Measurements from ENCODE around the gene TNP2.
A peak's percentile ranks its signal among the peaks of the same experiment; 100 is the strongest.

TNP2 gene

DNA sequence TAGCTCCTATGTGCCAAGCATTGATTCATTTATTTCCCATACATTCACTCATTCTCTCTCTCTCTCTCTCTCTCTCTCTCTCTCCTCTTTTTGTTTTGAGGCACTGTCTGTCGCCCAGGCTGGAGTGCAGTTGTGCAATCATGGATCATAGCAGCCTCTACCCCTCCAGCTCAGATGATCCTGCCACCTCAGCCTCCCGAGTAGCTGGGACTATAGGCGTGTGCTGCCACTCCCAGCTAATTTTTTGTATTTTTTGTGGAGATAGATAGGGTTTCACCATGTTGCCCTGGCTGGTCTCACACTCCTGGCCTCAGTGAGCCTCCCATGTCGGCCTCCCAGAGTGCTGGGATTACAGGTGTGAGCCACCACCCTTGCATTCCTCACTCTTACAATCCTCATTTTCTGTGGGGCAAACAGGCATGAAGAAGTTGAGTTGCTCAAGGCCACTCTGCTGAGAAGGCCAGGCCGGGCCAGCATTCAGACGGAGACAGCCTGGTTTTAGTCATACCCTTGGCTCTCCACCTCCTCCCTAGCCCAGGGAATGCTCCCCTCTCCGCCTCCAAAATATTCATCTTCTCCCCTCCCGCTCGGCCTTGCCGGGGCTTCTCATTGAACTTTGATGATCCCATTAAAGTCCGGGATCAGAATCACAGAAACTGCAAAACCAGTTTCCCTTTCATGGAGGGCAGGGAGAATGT lies 7.9 kb upstream of the TNP2 start:
- no peak for DNase-seq

DNA sequence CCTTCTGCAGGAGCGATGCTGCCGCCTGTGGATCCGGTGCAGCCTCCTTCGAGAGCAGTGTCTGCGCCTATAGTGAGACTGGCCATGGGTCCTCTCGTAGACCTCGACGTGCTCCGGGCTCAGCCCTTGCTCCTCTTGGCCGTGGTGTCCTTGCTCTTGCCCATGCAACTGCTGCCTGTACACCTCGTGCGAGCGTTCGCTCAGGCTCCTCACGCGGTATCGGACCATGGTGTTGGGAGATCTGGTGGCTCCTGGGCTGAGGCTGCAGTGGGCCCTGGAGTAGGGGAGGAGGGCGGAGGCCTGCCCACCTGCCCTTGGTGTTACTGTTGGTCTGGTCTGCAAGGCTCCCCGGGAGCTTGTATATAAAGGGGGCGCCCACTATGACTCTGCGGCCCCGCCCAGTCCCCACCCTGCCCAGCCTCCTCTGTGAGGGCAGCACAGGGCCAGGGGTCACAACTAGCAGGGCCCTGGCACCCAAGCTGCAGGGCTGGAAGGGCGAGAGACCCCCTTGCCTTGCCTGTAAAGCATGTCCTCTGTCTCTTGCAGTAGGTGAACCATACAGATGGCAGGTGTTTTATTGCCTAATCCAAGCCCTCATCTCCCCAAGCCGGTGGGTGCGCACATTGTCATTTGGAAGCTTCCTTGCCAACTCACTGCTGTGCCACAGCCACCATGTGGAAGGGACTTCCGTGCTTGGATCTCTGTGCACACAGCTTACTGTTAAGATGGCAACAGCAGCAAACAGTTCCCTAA lies 7.2 kb upstream of the TNP2 start, which contains the start of gene PRM2:
Gene PRM2, minus strand, starts transcription at position 338 of the 753 bp plus-strand sequence. Its CDS starts 110 bp downstream, at position 228.
- peak in 1 of 2 experiments; percentile 47 for DNase-seq

DNA sequence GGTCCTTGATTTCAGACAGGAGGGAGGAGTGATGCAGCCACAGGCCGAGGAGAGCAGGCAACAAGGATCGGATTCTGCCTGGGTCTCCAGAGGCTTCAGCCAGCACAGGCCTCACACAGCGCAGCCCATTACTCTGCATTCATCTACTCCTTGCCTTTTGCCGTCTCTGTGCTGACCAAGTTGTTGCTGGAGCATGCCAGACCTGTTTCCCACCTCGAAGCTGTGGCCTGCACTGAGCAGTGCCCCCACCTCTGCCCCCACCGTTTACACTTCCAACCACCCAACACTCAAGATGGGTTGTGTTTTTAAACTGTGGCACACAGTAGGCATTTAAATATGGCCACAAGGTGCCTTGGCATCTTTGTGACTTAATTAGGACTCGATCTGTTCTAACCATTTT lies 5.8 kb upstream of the TNP2 start:
- no peak for DNase-seq

DNA sequence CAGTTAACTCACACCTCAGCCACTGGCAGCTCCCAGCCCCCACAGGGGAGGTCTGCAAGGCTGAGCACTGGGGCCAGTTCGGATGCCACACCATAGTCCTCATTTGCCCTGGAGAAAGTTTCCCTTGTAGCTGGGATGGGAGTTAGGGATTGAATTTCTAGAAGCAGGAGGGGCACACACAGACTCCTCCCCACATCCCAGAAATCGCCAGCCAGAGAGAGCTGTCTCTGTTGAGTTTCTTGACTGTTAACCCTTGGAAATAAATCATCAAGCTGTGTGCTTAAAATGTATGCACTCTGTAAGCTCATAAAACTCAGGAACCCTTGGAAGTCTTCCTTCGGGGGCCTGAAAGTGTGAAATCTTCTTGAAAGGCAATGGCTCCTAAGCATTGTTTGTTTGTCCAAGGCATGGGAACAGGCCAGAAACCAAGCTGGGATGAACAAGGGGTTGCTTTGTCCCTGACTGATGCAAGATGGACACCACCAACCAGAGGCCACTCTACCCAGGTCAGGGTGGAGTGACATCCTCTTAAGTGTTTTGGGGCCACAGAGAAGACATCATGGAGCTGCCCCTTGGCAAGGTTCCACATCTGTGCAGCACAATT lies 4.7 kb upstream of the TNP2 start:
- no peak for DNase-seq

DNA sequence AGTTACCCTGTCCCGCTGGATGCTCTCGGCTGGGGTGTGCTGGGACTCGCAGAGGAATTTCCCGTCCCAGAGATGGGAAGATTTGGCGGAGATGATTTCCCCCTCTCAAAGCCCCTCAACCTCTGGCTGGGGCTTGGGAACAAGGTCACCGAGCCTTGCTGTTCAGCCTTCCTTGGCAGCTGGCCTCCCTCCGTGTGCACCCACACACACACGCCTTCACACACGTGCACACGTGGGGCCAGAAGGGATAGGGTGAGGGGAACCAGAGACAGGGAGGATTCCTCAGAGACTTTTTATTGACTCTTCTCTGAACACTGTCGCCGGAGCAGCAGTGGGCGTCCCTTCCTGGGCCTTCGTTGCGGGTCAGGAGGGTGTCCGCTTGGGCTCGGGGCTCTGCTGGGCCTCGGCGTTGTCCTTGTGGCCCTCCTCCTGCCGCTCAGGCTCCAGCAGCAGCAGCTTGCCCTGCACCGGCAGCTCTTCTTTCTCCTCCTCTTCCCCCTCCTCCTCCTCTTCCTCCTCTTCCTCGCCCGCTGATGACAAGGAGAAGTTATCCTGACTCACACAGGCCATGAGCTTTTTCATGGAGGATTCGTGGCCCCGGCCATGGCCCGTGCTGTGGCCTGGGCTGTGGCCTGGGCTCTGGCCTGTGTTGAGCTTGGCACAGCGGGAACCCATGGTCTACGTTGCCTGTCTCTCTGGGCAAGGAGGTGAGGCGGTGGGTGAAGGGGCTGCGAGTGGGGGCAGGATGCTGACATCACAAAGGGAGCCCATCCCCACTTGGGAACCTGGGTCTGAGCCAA lies 4.0 kb upstream of the TNP2 start, which contains the start of gene PRM3:
Gene PRM3, minus strand, starts transcription at position 709 of the 800 bp plus-strand sequence. Its CDS starts 34 bp downstream, at position 675.
- no peak for DNase-seq

DNA sequence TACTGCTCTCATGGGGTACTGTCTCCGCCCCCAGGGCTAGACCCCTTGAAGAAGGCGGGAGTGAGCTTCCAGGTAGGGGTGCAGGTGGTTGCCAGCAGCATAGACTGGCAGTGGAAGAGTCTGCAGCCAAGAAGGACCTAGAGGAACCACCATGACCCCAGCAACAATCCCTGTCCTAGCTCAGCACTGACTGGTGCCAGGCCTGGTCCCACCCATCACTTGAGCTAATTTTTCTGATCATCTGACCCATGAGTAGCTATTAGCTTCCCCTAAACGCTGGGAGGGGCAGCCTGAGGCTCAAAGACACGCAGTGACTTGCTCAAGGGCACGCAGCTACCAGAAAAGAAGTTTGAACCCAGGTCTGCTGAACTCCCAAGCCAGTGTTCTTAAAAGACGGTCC lies 3.4 kb upstream of the TNP2 start:
- no peak for DNase-seq

DNA sequence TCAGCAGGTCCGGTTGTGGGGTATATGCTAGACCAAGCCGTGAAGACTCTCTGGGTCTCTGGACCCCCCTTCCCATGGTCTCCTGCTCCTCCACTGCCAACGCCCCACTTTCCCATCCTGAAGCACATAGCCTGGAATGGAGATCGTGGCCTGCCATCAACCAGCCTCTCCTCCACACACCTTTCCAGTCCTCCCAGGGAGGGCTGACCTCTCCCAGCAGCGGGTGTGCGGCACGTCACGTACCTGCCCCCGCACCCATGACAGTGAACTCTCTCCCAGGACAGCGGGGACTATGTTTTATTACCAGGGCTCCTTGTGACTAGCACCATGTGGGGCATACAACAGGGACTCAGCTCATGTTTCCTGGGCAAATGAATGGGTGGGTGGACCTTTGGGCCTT lies 2.5 kb upstream of the TNP2 start:
- no peak for DNase-seq

DNA sequence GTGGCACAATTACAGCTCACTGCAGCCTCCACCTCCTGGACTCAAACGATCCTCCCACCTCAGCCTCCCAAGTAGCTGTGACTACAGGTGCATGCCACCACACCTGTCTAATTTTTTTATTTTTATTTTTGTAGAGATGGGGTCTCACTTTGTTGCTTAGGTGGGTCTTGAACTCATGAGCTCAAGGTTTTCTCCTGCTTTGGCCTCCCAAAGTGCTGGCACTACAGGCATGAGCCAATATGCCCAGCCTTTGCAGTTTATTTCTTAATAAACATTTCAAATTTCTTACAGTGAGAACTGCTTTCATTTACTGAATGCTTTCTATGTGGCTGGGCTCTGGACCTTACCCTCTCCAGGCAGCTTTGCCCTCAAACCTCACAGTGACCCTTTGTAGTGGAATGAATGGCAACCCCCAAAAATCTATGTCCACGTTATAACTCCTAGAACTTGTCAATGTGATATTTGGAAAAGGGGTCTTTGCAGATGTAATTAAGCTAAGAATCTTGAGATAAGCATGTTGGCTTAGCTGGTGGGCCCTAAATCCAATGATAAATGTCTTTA lies 1.6 kb upstream of the TNP2 start:
- DNase-seq = no peak

DNA sequence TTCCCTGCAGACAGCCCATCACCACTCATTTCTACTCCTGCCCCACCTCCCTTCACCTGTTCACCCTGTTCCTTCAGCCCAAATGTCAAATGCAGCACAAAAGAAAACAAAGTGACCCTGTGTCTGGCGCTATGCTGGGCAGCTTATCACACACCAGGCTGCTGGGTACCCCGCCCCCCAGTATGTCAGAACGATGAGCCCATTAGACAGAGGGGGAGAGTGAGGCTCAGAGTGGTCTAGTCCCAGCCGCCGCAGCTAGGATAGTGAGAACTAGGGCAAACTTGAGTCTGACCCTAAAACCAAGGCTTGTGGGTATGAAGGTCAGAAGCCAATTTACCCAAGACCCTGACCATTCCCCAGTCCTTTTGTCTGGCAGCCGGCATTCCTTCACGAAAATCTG lies 4.0 kb downstream of the TNP2 start:
- no peak for DNase-seq

DNA sequence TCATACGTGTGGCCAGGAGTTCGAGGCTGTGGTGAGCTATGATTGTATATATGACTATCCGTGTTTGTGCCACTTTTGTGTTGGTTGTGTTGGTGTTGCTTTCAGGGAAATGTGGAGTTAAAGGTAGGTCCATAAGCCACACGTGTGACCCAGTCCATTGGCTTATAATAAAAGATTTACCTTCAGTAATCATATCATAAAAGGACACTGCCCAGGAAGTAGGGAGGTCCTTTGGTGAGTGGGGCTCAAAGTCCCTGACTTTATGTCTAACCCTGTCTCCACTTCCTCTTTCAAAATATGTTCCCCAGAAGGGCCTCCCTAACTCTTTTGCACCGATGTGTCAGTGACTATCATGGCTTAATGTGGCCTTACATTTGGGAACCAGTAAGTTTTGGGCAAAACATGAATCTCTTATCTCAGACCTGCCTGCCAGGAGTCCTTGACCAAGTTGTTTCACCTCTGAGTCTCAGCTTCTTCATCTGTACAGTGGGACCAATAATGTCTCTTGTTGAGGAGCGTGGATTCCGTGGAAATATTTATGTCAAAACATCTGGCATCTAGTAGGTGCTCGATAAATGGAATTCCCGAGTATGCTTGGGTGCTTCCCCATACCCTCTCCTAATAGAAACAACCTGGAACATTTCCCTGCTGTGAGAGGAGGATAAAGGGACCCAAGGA lies 4.8 kb downstream of the TNP2 start:
- DNase-seq = no peak

DNA sequence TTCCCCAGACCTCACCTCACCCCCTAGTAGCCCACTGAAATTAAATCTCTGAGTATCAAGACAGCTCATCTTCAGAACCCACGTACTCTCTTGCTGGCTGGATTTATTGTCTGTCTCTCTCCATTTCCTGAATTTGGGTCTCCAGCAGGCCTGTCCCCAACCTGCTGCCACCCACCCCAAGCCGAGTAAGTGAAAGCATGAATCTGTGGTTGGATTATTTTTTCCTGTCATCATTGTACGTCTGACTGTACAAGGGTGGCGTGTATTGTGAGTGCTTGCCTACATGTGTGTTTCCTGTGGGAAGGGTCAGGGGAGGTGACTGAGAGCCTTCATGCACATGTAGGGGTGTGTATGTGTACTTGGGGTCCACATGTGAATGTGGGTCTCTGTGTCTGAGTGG lies 5.4 kb downstream of the TNP2 start:
- no peak for DNase-seq

DNA sequence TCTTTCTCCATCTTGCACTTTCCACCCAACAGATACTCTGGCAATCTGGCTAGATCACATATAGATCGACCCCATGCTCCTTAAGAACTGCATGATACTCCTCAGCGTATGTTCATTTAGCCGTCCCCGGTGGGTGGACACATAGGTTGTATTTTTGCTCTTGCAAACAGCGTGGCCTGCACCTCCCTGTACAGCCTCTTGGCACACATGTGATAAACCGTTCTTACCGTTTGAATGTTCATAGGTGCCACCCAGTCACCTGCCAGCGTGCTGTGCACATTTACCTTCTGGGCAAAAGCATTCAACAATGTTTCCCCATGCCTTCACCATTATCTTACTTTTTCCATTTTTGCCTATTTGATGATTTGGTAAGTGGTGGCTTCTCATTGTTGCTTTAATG lies 6.2 kb downstream of the TNP2 start:
- no peak for DNase-seq

DNA sequence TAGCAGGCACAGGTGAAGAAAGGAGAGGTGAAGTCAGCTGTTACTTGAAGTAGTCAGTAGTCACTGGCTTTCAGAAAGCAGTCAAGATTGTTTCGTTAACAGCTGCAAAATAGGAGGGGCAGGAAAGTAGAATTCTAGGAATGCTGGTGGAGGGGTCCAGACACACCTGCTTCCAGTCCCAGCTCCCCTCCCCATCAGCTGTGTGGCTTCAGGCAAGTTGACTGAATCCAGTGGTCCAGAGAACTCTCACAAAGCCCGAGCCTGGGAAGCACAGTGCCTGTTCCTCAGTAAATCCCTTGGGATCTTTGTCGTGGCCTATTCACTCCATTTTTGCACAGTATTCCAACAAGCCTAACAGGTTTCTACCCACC lies 8.5 kb downstream of the TNP2 start:
- no peak for DNase-seq

DNA sequence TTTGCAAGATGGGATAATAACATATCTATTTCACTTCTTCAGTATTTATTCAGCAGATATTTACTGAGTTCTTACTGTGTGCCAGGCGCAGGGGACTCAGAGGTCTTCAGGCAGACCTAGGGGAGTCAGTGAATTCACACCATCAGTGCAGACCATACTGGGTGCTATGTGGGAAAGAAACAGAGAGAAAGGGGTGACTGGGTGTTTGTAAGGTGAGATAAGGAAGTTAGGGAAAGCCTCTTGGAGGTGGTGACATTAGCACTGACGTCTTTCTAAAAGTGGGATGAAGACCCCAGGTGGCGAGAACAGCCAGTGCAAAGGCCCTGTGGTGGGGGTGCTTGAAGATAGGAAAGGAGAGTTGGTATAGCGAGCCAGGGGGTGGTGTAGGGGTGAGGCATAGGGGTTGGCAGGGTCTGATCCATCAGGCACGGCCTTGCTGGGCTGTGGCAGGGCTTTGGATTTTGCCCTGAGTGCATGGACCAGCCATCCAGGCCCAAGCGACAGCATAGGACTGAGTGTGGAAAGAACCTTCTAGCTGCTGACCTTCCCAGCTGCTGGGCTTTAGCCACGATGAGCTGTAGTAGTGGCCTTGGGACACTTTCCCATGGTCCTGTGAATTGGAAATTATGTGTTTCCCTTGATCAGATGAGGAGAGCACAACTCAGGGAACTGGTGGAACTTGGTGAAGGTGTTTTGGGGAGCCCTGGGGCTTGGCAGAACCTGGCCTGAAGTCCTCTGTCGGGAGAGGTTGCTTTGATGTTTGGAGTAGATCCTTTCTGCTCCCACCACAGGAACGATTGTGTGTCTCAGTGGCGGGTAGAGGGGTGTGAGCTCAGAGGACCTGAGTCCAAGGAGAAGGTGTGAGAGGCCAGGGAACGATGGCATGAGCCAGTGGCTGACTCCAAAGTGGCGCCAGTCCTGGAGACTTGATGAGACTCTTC lies 9.2 kb downstream of the TNP2 start:
- no peak for DNase-seq

DNA sequence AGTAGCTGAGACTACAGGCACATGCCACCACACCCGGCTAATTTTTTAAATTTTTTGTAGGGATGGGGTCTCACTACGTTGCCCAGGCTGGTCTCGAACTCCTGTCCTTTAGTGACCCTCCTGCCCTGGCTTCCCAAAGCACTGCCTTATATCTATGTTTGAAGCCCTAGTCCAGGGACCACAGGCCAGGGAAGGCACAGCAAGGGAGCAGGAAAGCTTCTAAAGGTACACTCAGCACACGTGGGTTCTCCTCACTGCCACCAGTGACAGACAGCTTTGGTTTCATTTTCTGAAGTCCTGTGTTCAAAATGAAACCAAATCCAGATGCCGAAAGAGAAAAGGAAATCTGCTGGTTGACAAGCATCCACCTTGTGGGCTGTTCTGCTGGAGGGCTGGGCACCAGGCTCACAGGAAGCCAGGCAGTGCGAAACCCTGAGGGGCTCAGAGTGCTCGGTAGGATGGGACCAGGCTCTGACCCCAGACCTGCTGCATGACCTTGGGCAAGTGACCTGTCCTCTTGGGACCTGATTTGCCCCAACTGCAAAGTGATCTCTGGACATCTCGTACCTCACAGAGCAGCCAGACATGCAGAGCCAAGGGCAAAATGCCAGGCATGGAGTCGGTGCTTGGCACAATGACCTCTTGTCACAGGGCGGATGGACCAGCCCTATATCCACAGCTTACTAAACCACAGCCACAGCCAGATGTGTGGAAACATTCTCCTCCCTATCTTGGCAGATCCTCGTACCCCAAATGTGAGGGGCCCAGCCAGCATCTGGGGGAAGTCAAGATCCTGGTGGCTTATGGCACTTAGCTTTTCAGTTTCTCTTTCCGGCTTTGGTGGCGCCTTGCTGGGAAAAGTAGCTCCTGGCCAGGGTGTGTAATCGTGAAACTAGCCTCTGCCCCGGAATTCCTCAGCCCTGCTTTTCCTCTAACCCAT lies 10.3 kb downstream of the TNP2 start:
- no peak for DNase-seq

DNA sequence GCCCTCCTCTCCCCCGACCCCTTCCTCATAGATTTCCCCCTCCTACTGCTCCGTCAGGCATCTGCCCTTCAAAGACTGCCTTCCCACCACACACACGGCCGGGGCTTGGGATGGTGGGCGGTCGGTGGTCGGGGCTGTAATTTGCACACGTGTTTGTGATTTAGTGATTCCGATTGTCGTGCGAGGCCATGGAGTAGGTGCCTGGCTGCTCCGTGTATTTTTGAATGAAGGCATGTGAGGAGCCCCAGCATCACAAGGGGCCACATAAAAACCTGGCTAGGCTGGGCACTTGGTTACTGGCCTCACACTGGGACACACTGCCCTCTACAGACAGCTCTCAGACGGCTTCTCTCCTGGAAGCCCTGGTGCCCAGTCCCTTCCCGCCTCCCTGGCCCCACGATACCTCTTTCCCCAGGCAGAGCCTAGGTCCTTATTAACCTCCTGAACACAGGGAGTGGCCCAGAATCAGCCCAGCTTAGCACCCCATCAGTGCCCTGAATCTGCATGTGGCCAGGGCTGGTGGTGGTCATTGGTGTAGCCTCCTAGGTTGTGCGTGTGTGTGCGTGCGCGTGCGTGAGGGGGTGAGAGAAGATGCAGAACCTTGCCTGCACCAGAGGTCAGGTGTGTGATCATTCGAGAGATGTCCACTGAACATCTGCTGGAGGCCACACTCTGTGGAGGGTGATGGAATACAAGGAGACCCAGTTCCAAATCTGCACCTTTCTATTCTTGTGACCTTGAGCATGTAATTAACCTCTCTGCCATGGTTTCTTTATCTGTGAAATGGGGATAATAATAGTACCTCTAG lies 11.8 kb downstream of the TNP2 start:
- DNase-seq = peak; percentile 87 to 91

DNA sequence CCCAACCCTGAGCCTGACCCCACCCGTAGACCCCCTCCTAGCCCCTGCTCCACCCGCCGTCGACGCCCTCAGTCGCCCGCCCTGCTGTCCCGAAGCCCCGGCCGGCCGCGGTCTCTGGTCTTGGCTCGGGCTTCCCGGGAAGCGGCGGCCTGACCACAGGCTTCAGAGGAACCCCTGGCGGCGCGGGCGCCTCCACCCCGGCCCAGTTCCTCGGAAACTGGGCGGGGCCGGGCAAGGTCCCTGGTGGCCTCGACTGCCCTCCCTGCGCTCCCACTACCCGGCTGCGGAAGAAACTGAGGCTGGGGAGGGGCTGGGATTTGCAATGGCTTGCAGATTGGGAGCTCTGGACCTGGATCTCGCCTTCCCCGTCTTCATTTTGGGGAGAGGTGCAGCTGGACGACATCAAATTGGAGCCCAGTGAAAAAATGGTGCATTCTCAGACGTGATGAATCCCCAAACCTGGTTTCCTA lies 12.4 kb downstream of the TNP2 start:
- DNase-seq = peak in 1 of 2 experiments; percentile 51

DNA sequence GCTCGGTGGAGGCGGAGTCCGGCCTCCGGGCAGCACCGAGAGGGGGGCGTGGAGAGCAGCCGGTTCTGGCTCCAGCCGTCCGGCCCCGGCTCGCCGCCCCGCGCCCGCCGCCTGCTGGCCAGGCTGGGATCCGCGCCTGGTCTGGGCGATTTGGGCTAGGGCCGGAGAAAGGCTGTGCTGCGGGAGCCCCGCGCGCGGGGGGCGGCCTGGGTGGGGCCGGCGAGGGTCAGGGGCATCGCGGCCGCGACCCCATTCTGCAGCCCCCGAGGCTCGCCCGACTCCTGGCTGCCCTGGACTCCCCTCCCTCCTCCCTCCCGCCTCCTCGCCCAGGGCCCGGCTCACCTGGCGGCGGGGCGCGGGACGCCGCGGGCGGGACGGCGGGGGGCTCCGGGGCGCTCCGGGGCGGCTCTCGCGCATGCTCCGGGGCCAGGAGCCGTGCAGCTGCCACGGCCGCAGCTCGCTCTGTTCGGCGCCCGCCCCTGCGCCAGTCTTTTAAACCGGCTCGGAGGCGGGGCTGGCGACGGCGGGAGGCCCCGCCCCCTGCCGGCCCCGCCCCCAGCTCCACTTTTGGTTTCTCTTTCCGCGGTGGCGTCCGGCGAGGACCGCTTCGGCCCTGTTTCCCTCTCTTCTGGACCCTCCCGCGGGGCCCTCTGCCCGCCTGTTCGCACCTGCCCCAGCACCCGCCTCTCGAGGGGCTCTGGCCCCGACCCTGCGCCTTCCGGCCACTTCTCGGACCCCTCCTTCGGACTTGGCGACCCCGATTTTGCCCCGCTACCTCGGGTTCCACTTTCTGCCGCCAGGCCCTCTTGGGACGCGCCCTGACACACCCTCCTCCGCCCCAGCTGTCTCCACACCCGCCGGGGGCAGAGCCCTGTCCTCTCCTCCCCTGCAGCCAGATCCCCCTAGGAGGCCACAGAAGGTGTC lies 13.1 kb downstream of the TNP2 start, which contains the start of gene SOCS1:
Gene SOCS1, minus strand, starts transcription at position 468 of the 924 bp plus-strand sequence. CDS start 726 bp downstream, outside the sequence.
- DNase-seq = peak; percentile 61 to 88
